Hepatic stellate cell (primary cell): ENCODE data around the gene RUSF1.
"Not testable (repeated sequence)": the region's sequence is repeated elsewhere in the genome, so short reads cannot be mapped to it uniquely, and the experiment has no call there.

Experiments
- DNase-seq: peaks from one replicate; pipeline ENCODE4 v3.0.0; 2011; ENCODE audit warnings: low spot score

The RUSF1 gene

GRCh38 chr16:31452631-31453106 lies 55.5 kb downstream of the RUSF1 start:
- peak; percentile 87 for DNase-seq

DNA sequence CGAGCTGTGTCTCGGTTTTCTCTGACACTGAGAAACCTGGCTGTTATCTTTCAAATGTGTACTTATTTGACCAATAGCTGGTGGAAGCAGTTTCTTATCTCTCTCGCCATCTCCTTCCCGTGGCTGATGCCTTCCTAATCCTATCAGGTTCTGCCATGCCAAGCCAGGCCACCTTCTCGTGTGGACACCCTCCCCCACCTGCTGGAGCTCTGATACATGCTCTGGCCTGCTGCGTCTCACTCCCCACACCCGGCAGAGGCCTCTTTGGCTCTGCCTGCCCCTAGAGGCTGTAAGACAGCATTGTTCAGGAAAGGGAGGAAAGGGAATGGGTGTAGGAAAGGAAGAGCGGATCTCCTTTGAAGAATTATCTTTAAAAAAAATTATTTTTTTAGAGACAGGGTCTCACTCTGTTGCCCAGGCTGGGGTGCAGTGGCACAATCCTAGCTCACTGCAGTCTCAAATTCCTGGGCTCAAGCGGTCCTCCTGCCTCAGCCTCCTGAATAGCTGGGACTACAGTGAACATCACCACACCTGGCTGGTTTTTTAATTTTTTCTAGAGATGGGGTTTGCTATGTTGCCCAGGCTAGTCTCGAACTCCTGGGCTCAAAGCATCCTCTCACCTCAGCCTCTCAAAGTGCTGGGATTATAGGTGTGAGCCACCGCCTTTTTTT lies 56.4 kb downstream of the RUSF1 start:
- peak; percentile 69 for DNase-seq

- no peak for DNase-seq
Observed at GRCh38 chr16:31451201-31451600, 57.0 kb downstream of the RUSF1 start.

- DNase-seq: not testable (repeated sequence)
Observed at GRCh38 chr16:31445931-31446330, 62.3 kb downstream of the RUSF1 start.

DNA sequence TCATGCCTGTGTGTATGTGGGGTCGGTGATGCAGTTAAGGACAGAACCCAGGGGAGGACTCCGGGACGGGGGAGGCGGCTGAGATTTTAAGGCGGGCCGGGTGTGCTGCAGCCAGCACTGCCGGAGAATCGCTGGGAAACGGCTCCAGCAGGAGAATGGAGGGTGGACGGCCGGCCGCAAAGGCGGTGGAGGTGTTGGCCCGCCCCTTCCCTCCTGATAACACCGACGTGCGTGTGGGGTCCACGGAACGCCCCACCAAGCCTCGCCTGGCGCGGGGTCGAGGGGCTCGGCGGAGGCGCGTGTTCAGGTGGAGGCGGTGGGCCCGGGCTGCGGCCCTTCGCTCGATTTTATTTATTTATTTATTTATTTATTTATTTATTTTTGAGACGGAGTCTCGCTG lies 66.2 kb downstream of the RUSF1 start:
- no peak for DNase-seq

DNA sequence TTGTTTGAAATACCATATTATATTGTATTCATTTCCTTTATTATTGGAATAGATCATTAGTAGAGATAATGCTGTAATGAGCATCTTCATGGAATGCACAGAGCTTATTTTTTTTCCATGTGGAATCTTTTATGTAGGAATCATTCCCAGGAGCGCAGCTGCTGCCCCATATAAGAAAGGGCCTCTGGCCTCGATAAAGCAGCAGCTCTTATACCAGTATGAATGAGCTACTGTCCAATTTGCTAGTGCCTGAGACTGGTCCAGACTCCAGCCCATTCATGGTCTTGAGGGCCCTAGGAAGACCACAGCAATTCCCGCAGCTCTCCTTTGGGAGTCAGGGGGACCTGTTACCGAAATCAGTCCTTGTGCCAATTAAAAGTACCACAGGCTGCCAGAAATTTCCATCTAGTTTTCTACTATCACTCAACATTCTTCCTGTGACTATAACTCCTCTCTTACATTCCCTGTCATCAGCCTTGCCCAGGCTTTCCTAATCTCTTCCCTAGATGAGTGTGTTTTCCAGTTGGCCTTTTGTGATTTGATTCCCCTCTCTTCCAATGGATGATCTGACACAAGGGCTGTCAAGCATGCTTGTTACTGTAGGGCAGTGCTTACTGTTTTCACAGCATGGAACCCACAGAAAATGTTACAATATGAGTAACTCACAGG lies 67.5 kb downstream of the RUSF1 start:
- no peak for DNase-seq

DNA sequence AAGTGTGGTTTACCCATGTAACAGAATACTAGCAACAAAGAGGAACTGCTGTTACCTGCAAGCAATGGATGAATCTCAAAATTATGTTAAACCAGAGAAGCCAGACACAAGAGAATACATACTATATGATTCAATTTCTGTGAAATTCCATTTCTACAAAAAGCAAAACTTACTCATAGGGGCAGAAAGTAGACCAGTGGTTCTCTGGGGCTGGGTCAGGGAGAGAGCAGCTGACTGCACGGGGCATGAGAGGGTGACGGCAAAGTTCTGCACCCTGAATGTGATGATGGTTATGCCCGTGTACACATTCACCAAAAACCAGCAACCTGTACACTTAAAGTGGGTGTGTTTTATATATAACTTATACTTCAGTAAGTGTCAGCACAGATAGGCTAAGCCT lies 68.7 kb downstream of the RUSF1 start:
- DNase-seq: no peak
